ENCODE data around the gene MAP2K4.

MAP2K4 gene

DNA sequence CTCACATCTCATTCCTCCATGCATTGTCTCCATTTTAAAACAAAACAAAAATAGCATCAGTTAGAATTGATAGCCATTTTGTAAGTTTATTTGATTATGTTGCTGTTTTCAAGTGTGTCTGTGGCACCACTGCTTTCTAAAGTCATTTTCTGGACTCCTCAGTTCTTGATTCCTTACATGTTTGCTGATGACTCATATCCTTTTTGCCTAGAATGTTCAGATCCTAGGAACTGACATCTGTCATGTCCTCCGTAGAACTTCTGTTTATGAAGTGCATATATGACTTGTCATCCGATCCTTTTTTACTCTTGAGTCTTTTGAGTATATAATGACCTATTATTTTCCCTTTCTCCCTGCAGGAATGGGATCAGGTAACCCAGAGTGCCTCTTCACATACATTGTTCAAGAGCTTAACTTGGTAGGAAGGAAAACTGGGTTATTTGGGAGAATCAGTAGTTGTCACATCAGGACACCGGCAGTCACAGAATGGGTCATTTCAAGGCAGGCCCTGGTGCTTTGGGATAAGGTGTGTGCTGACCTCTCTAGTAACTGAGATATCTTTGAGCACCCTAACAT is 69.2 kb downstream of the MAP2K4 start:
- no peaks in the 10 kb centered on the region for H3K27me3 ChIP-seq (ENCODE audit: low read depth, low read length)
- H3K36me3 ChIP-seq (ENCODE audit: control insufficient read depth in 1 of 2, insufficient read depth in 2 of 2, low read length in 2 of 2), result peaks cover 3 to 8% of the 10 kb centered on the region in 2 donors
- no peaks in the 10 kb centered on the region for H3K4me1 ChIP-seq (ENCODE audit: control insufficient read depth in 1 of 2, insufficient read depth in 2 of 2, low read length in 2 of 2)
- H3K9me3 ChIP-seq (ENCODE audit: control insufficient read depth in 1 of 2, low read length in 2 of 2), result no peaks in the 10 kb centered on the region
- no peak overlapping the region for H3K4me3 ChIP-seq (ENCODE audit: low read depth in 1 of 2, low read length in 2 of 2)
- no peak overlapping the region for H3K27ac ChIP-seq (ENCODE audit: low read length)

DNA sequence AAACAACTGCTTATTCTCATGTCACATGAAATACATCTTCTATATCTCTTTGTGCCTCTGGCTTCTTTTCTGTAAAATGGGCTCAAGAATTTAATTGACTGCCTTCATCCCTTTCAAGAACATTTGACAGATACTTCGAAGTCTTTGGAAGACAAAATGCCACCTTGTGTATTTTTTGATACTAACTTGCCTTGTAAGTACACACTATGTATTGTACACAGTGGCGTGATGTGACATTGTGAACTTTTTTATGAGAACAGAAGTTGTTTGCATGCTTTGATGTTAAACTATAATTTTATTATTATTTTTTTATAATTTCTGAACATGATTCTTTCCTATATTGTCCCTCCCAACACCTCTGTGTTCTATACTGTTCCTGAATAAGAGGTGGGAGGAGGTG is 73.7 kb downstream of the MAP2K4 start:
- Histone ChIP-seq H3K27ac (ENCODE audit: low read length) (no peak overlapping the region), H3K36me3 (ENCODE audit: control insufficient read depth in 1 of 2, insufficient read depth in 2 of 2, low read length in 2 of 2) (peaks cover 8 to 10% of the 10 kb centered on the region in 2 donors), H3K9me3 (ENCODE audit: control insufficient read depth in 1 of 2, low read length in 2 of 2) (no peaks in the 10 kb centered on the region), H3K27me3 (ENCODE audit: low read depth, low read length) (no peaks in the 10 kb centered on the region), H3K4me3 (ENCODE audit: low read depth in 1 of 2, low read length in 2 of 2) (no peak overlapping the region), H3K4me1 (ENCODE audit: control insufficient read depth in 1 of 2, insufficient read depth in 2 of 2, low read length in 2 of 2) (no peaks in the 10 kb centered on the region)

GRCh38 chr17:12095522-12095921 is 74.8 kb downstream of the MAP2K4 start:
- Histone ChIP-seq H3K4me3 (ENCODE audit: low read depth in 1 of 2, low read length in 2 of 2) (no peak overlapping the region), H3K36me3 (ENCODE audit: control insufficient read depth in 1 of 2, insufficient read depth in 2 of 2, low read length in 2 of 2) (peaks cover 5 to 16% of the 10 kb centered on the region in 2 donors), H3K9me3 (ENCODE audit: control insufficient read depth in 1 of 2, low read length in 2 of 2) (no peaks in the 10 kb centered on the region), H3K27ac (ENCODE audit: low read length) (no peak overlapping the region), H3K4me1 (ENCODE audit: control insufficient read depth in 1 of 2, insufficient read depth in 2 of 2, low read length in 2 of 2) (no peaks in the 10 kb centered on the region), H3K27me3 (ENCODE audit: low read depth, low read length) (no peaks in the 10 kb centered on the region)

GRCh38 chr17:12097326-12097725 is 76.6 kb downstream of the MAP2K4 start:
- Histone ChIP-seq H3K4me1 (ENCODE audit: control insufficient read depth in 1 of 2, insufficient read depth in 2 of 2, low read length in 2 of 2) (no peaks in the 10 kb centered on the region), H3K27ac (ENCODE audit: low read length) (no peak overlapping the region), H3K9me3 (ENCODE audit: control insufficient read depth in 1 of 2, low read length in 2 of 2) (no peaks in the 10 kb centered on the region), H3K27me3 (ENCODE audit: low read depth, low read length) (no peaks in the 10 kb centered on the region), H3K4me3 (ENCODE audit: low read depth in 1 of 2, low read length in 2 of 2) (no peak overlapping the region), H3K36me3 (ENCODE audit: control insufficient read depth in 1 of 2, insufficient read depth in 2 of 2, low read length in 2 of 2) (peaks cover 8 to 16% of the 10 kb centered on the region in 2 donors)

DNA sequence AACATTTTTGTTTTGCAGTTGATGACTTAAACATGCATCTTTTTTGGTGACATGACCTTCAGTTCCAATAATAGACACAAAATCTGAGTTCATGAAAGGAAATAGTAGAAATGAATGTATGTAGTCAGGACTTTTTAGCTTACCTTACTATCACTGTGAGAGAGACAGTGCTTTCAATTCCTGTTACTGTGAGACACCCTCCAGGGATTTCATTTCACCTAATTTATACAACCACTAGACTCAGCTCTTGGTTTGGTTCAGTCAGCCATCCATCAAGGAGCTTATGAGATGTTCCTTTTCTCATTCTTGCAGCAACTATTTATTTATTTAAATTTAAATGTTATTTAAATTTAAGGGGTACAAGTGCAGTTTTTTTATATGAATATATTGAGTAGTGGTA is 77.9 kb downstream of the MAP2K4 start:
- no peaks in the 10 kb centered on the region for H3K27me3 ChIP-seq (ENCODE audit: low read depth, low read length)
- H3K36me3 ChIP-seq (ENCODE audit: control insufficient read depth in 1 of 2, insufficient read depth in 2 of 2, low read length in 2 of 2), result peaks cover 8 to 16% of the 10 kb centered on the region in 2 donors
- no peaks in the 10 kb centered on the region for H3K4me1 ChIP-seq (ENCODE audit: control insufficient read depth in 1 of 2, insufficient read depth in 2 of 2, low read length in 2 of 2)
- H3K9me3 ChIP-seq (ENCODE audit: control insufficient read depth in 1 of 2, low read length in 2 of 2), result no peaks in the 10 kb centered on the region
- no peak overlapping the region for H3K27ac ChIP-seq (ENCODE audit: low read length)
- H3K4me3 ChIP-seq (ENCODE audit: low read depth in 1 of 2, low read length in 2 of 2), result no peak overlapping the region

DNA sequence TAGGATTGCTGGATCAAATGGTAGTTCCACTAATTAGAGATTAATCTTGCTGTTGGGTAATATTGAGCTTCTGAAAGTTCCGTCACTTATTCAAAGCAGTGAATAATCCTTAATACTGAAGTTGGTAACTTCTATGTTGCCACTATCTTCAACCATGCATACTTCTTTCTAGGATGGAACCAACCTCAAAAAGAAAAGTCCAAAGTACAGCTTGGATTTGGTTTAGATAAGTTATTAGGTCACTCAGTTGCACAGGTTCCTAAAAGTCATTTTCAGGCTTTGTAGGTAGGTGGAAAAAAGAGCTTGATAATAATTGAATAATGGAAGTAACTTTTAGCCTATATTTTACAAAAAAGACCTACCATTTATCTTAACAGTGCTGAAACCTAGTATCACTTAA is 78.7 kb downstream of the MAP2K4 start:
- no peak overlapping the region for H3K27ac ChIP-seq (ENCODE audit: low read length)
- H3K36me3 ChIP-seq (ENCODE audit: control insufficient read depth in 1 of 2, insufficient read depth in 2 of 2, low read length in 2 of 2), result peaks cover 8 to 16% of the 10 kb centered on the region in 2 donors
- no peaks in the 10 kb centered on the region for H3K4me1 ChIP-seq (ENCODE audit: control insufficient read depth in 1 of 2, insufficient read depth in 2 of 2, low read length in 2 of 2)
- no peaks in the 10 kb centered on the region for H3K9me3 ChIP-seq (ENCODE audit: control insufficient read depth in 1 of 2, low read length in 2 of 2)
- H3K4me3 ChIP-seq (ENCODE audit: low read depth in 1 of 2, low read length in 2 of 2), result no peak overlapping the region
- no peaks in the 10 kb centered on the region for H3K27me3 ChIP-seq (ENCODE audit: low read depth, low read length)

DNA sequence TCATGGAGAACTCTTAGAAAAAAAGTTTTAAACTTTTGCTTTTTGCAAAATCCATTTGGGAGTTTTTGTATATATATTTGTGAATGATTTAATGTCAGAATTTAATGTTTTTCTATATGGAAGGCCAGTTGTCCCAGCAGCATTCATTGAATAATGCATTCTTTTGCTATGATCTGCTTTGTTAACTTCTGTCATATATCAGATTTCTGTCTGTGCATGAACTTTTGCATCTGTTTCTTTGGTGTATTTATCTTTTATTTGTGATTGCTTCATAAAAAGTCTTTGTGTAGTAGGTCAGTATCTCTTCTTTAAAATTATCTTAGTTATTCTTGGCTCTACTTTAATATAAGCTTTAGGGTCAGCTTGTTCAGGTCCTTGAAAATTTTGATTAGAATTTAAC is 84.2 kb downstream of the MAP2K4 start:
- peaks cover 0 to 2% of the 10 kb centered on the region in 2 donors for H3K4me1 ChIP-seq (ENCODE audit: control insufficient read depth in 1 of 2, insufficient read depth in 2 of 2, low read length in 2 of 2)
- no peak overlapping the region for H3K27ac ChIP-seq (ENCODE audit: low read length)
- H3K4me3 ChIP-seq (ENCODE audit: low read depth in 1 of 2, low read length in 2 of 2), result no peak overlapping the region
- H3K9me3 ChIP-seq (ENCODE audit: control insufficient read depth in 1 of 2, low read length in 2 of 2), result no peaks in the 10 kb centered on the region
- H3K36me3 ChIP-seq (ENCODE audit: control insufficient read depth in 1 of 2, insufficient read depth in 2 of 2, low read length in 2 of 2), result peaks cover 6 to 8% of the 10 kb centered on the region in 2 donors
- no peaks in the 10 kb centered on the region for H3K27me3 ChIP-seq (ENCODE audit: low read depth, low read length)

- no peaks in the 10 kb centered on the region for H3K27me3 ChIP-seq (ENCODE audit: low read depth, low read length)
- peaks cover 11 to 15% of the 10 kb centered on the region in 2 donors for H3K36me3 ChIP-seq (ENCODE audit: control insufficient read depth in 1 of 2, insufficient read depth in 2 of 2, low read length in 2 of 2)
- H3K4me1 ChIP-seq (ENCODE audit: control insufficient read depth in 1 of 2, insufficient read depth in 2 of 2, low read length in 2 of 2), result peaks cover 0 to 2% of the 10 kb centered on the region in 2 donors
- H3K27ac ChIP-seq (ENCODE audit: low read length), result no peak overlapping the region
- H3K9me3 ChIP-seq (ENCODE audit: control insufficient read depth in 1 of 2, low read length in 2 of 2), result no peaks in the 10 kb centered on the region
- no peak overlapping the region for H3K4me3 ChIP-seq (ENCODE audit: low read depth in 1 of 2, low read length in 2 of 2)
Observed at GRCh38 chr17:12107905-12108304, 87.2 kb downstream of the MAP2K4 start.

GRCh38 chr17:12110906-12111305 is 90.2 kb downstream of the MAP2K4 start:
- peaks cover 37 to 40% of the 10 kb centered on the region in 2 donors for H3K36me3 ChIP-seq (ENCODE audit: control insufficient read depth in 1 of 2, insufficient read depth in 2 of 2, low read length in 2 of 2)
- H3K4me1 ChIP-seq (ENCODE audit: control insufficient read depth in 1 of 2, insufficient read depth in 2 of 2, low read length in 2 of 2), result peaks cover 0 to 2% of the 10 kb centered on the region in 2 donors
- no peaks in the 10 kb centered on the region for H3K9me3 ChIP-seq (ENCODE audit: control insufficient read depth in 1 of 2, low read length in 2 of 2)
- no peaks in the 10 kb centered on the region for H3K27me3 ChIP-seq (ENCODE audit: low read depth, low read length)
- H3K4me3 ChIP-seq (ENCODE audit: low read depth in 1 of 2, low read length in 2 of 2), result no peak overlapping the region
- H3K27ac ChIP-seq (ENCODE audit: low read length), result no peak overlapping the region

DNA sequence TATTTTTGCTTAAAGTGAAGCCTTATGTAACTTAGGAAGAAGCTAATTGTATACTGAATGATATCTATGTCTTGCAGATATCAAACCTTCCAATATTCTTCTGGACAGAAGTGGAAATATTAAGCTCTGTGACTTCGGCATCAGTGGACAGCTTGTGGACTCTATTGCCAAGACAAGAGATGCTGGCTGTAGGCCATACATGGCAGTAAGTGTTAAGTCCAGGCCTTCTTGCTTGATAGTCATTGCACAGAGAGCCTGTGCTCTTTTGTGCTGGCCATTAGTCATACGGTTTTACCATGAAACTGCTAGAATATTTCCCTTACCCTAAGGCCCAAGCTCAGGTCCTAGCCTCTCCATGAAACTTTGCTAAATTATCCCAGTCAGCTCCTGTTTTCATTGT is 92.5 kb downstream of the MAP2K4 start:
- peaks cover 46 to 49% of the 10 kb centered on the region in 2 donors for H3K36me3 ChIP-seq (ENCODE audit: control insufficient read depth in 1 of 2, insufficient read depth in 2 of 2, low read length in 2 of 2)

DNA sequence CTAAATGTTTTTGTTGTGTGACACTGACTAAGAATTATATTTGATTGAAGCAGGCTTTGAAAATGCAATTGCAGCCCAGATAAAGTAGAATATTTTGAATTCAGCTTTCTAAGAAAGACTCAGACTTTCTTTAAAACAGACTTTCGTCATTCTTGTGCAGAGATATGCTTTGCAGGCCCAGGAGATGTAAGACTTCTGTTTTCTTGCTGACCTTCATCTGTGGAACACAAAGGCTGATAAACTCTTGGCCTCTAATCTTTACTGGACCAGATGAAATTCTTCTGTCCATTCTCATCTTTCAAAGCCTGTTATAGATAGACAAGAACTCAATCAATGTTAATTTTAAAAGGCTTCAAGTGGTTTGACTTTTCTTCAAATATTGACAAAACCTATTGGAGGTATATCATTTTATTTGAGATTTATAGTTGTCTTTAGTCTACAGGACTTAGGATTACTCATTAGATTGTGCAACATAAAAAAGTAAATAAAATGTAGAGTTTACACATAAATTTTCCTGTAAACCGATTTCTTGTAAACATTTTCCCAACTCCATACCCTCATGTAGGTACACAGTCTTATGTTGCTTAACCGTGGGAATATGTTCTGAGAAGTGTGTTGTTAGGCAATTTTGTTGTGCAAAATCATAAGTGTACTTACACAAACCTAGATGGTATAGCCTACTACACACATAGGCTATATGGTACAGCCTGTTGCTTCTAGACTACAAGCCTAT is 94.2 kb downstream of the MAP2K4 start:
- Histone ChIP-seq H3K27me3 (ENCODE audit: low read depth, low read length) (no peaks in the 10 kb centered on the region), H3K4me1 (ENCODE audit: control insufficient read depth in 1 of 2, insufficient read depth in 2 of 2, low read length in 2 of 2) (no peaks in the 10 kb centered on the region), H3K9me3 (ENCODE audit: control insufficient read depth in 1 of 2, low read length in 2 of 2) (no peaks in the 10 kb centered on the region), H3K36me3 (ENCODE audit: control insufficient read depth in 1 of 2, insufficient read depth in 2 of 2, low read length in 2 of 2) (peaks cover 46 to 54% of the 10 kb centered on the region in 2 donors), H3K27ac (ENCODE audit: low read length) (no peak overlapping the region), H3K4me3 (ENCODE audit: low read depth in 1 of 2, low read length in 2 of 2) (no peak overlapping the region)

More for the DNA sequence above, 92.5 kb downstream of the MAP2K4 start:
- no peaks in the 10 kb centered on the region for H3K9me3 ChIP-seq (ENCODE audit: control insufficient read depth in 1 of 2, low read length in 2 of 2)
- no peaks in the 10 kb centered on the region for H3K4me1 ChIP-seq (ENCODE audit: control insufficient read depth in 1 of 2, insufficient read depth in 2 of 2, low read length in 2 of 2)
- no peak overlapping the region for H3K4me3 ChIP-seq (ENCODE audit: low read depth in 1 of 2, low read length in 2 of 2)
- no peaks in the 10 kb centered on the region for H3K27me3 ChIP-seq (ENCODE audit: low read depth, low read length)
- no peak overlapping the region for H3K27ac ChIP-seq (ENCODE audit: low read length)

Data from muscle layer of duodenum (tissue), 2 donors.